K562 (cell line): Measurements from ENCODE around the gene DTWD2. TPM values are rescaled to one million over a fixed set of nuclear protein-coding genes. Genes with fewer than 3 reads are reported as not detected.

ENCODE experiments used
- CHD7 ChIP-seq: fragments of 200-600 bp; sonication (generic); IDR thresholded peaks from one replicate; pipeline ENCODE4 v1.6.1; 2012; ENCODE audit warnings: mild to moderate bottlenecking, low read depth, low read length, inconsistent platforms
- DDX20 ChIP-seq: fragments of 450-650 bp; IDR thresholded peaks from 2 replicates; pipeline ENCODE4 v1.6.1; 2016; ENCODE audit warnings: missing genetic modification characterization, low read depth, mild to moderate bottlenecking, missing compliant biosample characterization, moderate library complexity
- E2F8 ChIP-seq: fragments of 450-650 bp; IDR thresholded peaks from 2 replicates; pipeline ENCODE4 v1.7.1; 2018; ENCODE audit warnings: mild to moderate bottlenecking, low read depth; ENCODE audit not compliant: partially characterized antibody
- U2AF1 ChIP-seq: fragments of 200-400 bp; formaldehyde crosslinking; optimal IDR thresholded peaks from 2 replicates; pipeline ENCODE3; 2017; ENCODE audit warnings: mild to moderate bottlenecking, low read depth, low read length, moderate library complexity
- ZNF449 ChIP-seq: fragments of 250-450 bp; sonication (Bioruptor Pico); IDR thresholded peaks from 2 replicates; pipeline ENCODE4 v1.8.0; 2022; ENCODE audit warnings: moderate library complexity, mild to moderate bottlenecking, inconsistent platforms
- ZNF764 ChIP-seq: fragments of 250-450 bp; sonication (Bioruptor Pico); IDR thresholded peaks from 2 replicates; pipeline ENCODE4 v1.4.0; 2020; ENCODE audit warnings: low read depth, mild to moderate bottlenecking, moderate library complexity
- polyA plus RNA-seq, 8 experiments: library from polyadenylated mRNA; depleted of rRNA in 4 of 8; stranded (reverse) in 5 of 8; unstranded in 3 of 8; fragments of >200 nt; fragmentation: Nextera tagmentation in 2 of 8; fragmentation: Illumina TruSeq in 1 of 8; extraction: Ambion mirVana in 2 of 8; extraction: Trizol in 1 of 8; gene quantifications; 2 replicates each; pipeline versions ENCODE4 v1.2.1 to v1.2.3, GENCODE V29; 2011 to 2014; ENCODE audit warnings: inconsistent platforms in 1 of 8, missing spikeins in 1 of 8
- total RNA-seq, 7 experiments: library from RNA; depleted of rRNA in 6 of 7; stranded (reverse); fragments of >200 nt in 6 of 7; fragmentation: Illumina TruSeq in 2 of 7; extraction: Trizol in 2 of 7; gene quantifications; 2 replicates each; pipeline versions ENCODE4 v1.2.1 to v1.2.3, GENCODE V29; 2011 to 2021; ENCODE audit warnings: low replicate concordance in 1 of 7

DTWD2 gene
- total and polyA plus RNA-seq, 9 of the 15 experiments (the other 6 are each of a cell fraction or from before 2014, with no cell fraction given) = 0.99 to 10.8 (median 4.1) TPM

GRCh38 chr5:119011186-119011585 is 22.8 kb upstream of the DTWD2 start (continued):
- TF ChIP-seq CHD7 (no peak), DDX20 (tag) (no peak), ZNF764 (CRISPR knock-in tag) (no peak), E2F8 (no peak), ZNF449 (CRISPR knock-in tag) (no peak), U2AF1 (no peak)
